Breast epithelium (tissue), 3 donors: ENCODE measurements around the gene BSN.

Source experiments
- POLR2A ChIP-seq: fragments of 450-650 bp; IDR thresholded peaks from one replicate; pipeline ENCODE4 v1.6.1; 2016; ENCODE audit warnings: antibody characterized with exemption, mild to moderate bottlenecking, moderate library complexity
- POLR2AphosphoS5 ChIP-seq, 3 donors: sonication (generic); formaldehyde crosslinking; IDR thresholded peaks; one replicate each; pipeline ENCODE4 v1.6.1; 2017; ENCODE audit warnings: antibody characterized with exemption in 3 of 3
- TF ChIP-seq, protein P1 (sequence below), 3 donors: fragments of 450-650 bp; IDR thresholded peaks; one replicate each; pipeline ENCODE4 v1.5.1; 2016 to 2017; ENCODE audit warnings: antibody characterized with exemption in 3 of 3, mild to moderate bottlenecking in 3 of 3, moderate library complexity in 3 of 3

DNA sequence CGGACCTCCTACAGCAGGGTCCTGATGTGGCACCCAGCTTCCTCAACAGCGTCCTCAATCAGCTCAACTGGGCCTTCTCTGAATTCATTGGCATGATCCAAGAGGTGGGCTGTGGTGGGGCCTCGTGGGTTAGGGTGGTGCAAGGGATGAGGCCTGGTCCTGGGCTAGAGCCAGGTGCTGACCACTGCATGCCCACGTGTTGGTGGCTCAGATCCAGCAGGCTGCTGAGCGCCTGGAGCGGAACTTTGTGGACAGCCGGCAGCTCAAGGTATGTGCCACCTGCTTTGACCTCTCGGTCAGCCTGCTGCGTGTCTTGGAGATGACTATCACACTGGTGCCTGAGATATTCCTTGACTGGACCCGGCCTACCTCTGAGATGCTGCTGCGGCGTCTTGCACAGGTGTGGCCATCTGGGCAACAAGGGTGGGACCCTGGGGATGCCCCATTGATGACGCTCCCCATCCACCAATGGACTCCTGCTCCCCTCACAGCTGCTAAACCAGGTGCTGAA lies 161.4 kb downstream of the BSN start:
- TF ChIP-seq POLR2AphosphoS5 (IDR thresholded peaks at IDR 0.05), result no peak
- TF ChIP-seq, protein P1, sequence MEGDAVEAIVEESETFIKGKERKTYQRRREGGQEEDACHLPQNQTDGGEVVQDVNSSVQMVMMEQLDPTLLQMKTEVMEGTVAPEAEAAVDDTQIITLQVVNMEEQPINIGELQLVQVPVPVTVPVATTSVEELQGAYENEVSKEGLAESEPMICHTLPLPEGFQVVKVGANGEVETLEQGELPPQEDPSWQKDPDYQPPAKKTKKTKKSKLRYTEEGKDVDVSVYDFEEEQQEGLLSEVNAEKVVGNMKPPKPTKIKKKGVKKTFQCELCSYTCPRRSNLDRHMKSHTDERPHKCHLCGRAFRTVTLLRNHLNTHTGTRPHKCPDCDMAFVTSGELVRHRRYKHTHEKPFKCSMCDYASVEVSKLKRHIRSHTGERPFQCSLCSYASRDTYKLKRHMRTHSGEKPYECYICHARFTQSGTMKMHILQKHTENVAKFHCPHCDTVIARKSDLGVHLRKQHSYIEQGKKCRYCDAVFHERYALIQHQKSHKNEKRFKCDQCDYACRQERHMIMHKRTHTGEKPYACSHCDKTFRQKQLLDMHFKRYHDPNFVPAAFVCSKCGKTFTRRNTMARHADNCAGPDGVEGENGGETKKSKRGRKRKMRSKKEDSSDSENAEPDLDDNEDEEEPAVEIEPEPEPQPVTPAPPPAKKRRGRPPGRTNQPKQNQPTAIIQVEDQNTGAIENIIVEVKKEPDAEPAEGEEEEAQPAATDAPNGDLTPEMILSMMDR (IDR thresholded peaks at IDR 0.05), result no peak
- no peak for TF ChIP-seq POLR2A
